ENCODE data around the gene OTOP3. TPM values are rescaled to one million over a fixed set of nuclear protein-coding genes. Genes with fewer than 3 reads are reported as not detected.

Gene OTOP3
- total and polyA plus RNA-seq, 2 of the 4 experiments (the other 2 are of a cell fraction), result not detected

- Histone ChIP-seq H4K20me1 (ENCODE audit: insufficient read depth, low read length) (no peaks in the 10 kb centered on the region), H3K9ac (ENCODE audit: low read depth, low read length) (no peak within 1 kb of the TSS), H2BK15ac (ENCODE audit: low read depth, low read length) (no peak within 1 kb of the TSS), H3K9me1 (ENCODE audit: insufficient read depth, low read length) (no peaks in the 10 kb centered on the region), H3K4me2 (ENCODE audit: low read depth, low read length) (peak within 1 kb of the TSS; percentile 27), H3K27me3 (ENCODE audit: control insufficient read depth, insufficient read depth, low read length) (peaks cover 86% of the 10 kb centered on the region), H4K91ac (ENCODE audit: insufficient read depth, low read depth, low read length) (no peak within 1 kb of the TSS), H2AK9ac (replicated peaks; ENCODE audit: low read depth, low read length, poor library complexity) (no peak within 1 kb of the TSS), H4K5ac (ENCODE audit: low read depth, low read length) (no peak within 1 kb of the TSS), H3K79me1 (ENCODE audit: low read depth in 1 of 2, low read length in 2 of 2) (no peaks in the 10 kb centered on the region), H3K18ac (ENCODE audit: low read depth, low read length) (no peak within 1 kb of the TSS), H2BK120ac (ENCODE audit: low read depth, low read length) (no peak within 1 kb of the TSS), H2BK20ac (ENCODE audit: low read depth, low read length) (no peak within 1 kb of the TSS), H3K4ac (ENCODE audit: low read depth, low read length) (no peak within 1 kb of the TSS), H4K8ac (ENCODE audit: low read depth in 2 of 2, low read length in 2 of 2) (no peak within 1 kb of the TSS), H3K36me3 (ENCODE audit: control insufficient read depth, insufficient read depth, low read length) (no peaks in the 10 kb centered on the region), H3K4me1 (ENCODE audit: control insufficient read depth, insufficient read depth, low read length) (no peaks in the 10 kb centered on the region), H2BK5ac (ENCODE audit: low read depth, low read length, poor library complexity, severe bottlenecking) (no peak within 1 kb of the TSS), H3K23ac (ENCODE audit: low read depth, low read length) (no peak within 1 kb of the TSS), H3K14ac (replicated peaks; ENCODE audit: low read depth, low read length) (no peak within 1 kb of the TSS), H3K56ac (ENCODE audit: extremely low read depth, insufficient read depth, low read length) (no peak within 1 kb of the TSS), H2AFZ (replicated peaks; ENCODE audit: low read length, poor library complexity) (peak within 1 kb of the TSS; percentile 63), H3K4me3 (ENCODE audit: insufficient read depth, low read depth, low read length) (no peak within 1 kb of the TSS), H3K9me3 (ENCODE audit: control insufficient read depth, insufficient read depth, low read length) (no peaks in the 10 kb centered on the region), H3K27ac (ENCODE audit: insufficient read depth, low read length) (no peak within 1 kb of the TSS), H2AK5ac (ENCODE audit: low read depth, low read length) (no peak within 1 kb of the TSS)
- WGBS, 2 experiments (ENCODE audit: extremely low coverage in 2 of 2, insufficient read length in 1 of 2), result 4% methylated on average over 5 of the region's 54 CpGs; no CpG with 5 or more reads in 1 of the 2 experiments
- no peak for TF ChIP-seq MAFK (IDR thresholded peaks at IDR 0.05; ENCODE audit: low read depth, low read length)
- TF ChIP-seq FOS (IDR thresholded peaks at IDR 0.05; ENCODE audit: low read depth, low read length), result no peak
- no peak for TF ChIP-seq SMC3 (IDR thresholded peaks at IDR 0.05; ENCODE audit: low read depth, low read length)
- no peak for TF ChIP-seq BHLHE40 (IDR thresholded peaks at IDR 0.05; ENCODE audit: low read depth, low read length)
- TF ChIP-seq RFX5 (IDR thresholded peaks at IDR 0.05; ENCODE audit: low read depth, low read length), result no peak
- TF ChIP-seq RAD21 (IDR thresholded peaks at IDR 0.05; ENCODE audit: low read length), result no peak
- no peak for TF ChIP-seq RCOR1 (IDR thresholded peaks at IDR 0.05; ENCODE audit: insufficient replicate concordance, low read length)
- TF ChIP-seq CHD1 (IDR thresholded peaks at IDR 0.05; ENCODE audit: low read depth, low read length), result no peak
- TF ChIP-seq MXI1 (IDR thresholded peaks at IDR 0.05; ENCODE audit: borderline replicate concordance, low read depth, low read length), result no peak
- TF ChIP-seq CEBPB (IDR thresholded peaks at IDR 0.05; ENCODE audit: low read depth, low read length), result no peak
- TF ChIP-seq CTCF (conservative IDR thresholded peaks at IDR 0.05; ENCODE audit: low read depth, low read length), result no peak
- no peak for TF ChIP-seq USF2 (IDR thresholded peaks at IDR 0.05; ENCODE audit: low read depth, low read length)
- no peak for TF ChIP-seq NFE2L2 (IDR thresholded peaks at IDR 0.05; ENCODE audit: low read depth, low read length)
- TF ChIP-seq MAZ (IDR thresholded peaks at IDR 0.05; ENCODE audit: borderline replicate concordance, low read depth, low read length), result no peak
- TF ChIP-seq POLR2A (IDR thresholded peaks at IDR 0.05; ENCODE audit: low read depth, low read length), result no peak
- TF ChIP-seq, protein P1, sequence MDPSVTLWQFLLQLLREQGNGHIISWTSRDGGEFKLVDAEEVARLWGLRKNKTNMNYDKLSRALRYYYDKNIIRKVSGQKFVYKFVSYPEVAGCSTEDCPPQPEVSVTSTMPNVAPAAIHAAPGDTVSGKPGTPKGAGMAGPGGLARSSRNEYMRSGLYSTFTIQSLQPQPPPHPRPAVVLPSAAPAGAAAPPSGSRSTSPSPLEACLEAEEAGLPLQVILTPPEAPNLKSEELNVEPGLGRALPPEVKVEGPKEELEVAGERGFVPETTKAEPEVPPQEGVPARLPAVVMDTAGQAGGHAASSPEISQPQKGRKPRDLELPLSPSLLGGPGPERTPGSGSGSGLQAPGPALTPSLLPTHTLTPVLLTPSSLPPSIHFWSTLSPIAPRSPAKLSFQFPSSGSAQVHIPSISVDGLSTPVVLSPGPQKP (IDR thresholded peaks at IDR 0.05; ENCODE audit: borderline replicate concordance, low read depth, low read length), result no peak
- intact Hi-C loops (cut with micrococcal nuclease) (no loop called here), dilution Hi-C loops (cut with HindIII; ENCODE audit: low sequenced_read_pairs, unreplicated experiment) (no loop called here), in situ Hi-C loops (cut with MboI; ENCODE audit: low sequenced_read_pairs) (no loop called here)
- ATAC-seq (ENCODE audit: low read depth) (no peak), DNase-seq (no peak)
- ChIA-PET CTCF (interaction anchor here (1.4 to 1.8 kb wide), 2 partner anchors 24 to 34 kb away, joined by 3 to 10 read pairs; no protein-coding TSS in a partner anchor), POLR2A (ENCODE audit: unreplicated experiment) (no interaction called here)
- BruUV-seq (replicated peaks), result no TSS peak
These were observed 11.3 kb upstream of the OTOP3 start, which contains the start of gene OTOP2 for GRCh38 chr17:74924250-74924948. Gene OTOP2 (plus strand): TSS chr17:74924273. CDS start chr17:74924633, 360 bp downstream.
